ENCODE measurements around the gene CHKB. TPM values are rescaled to one million over a fixed set of nuclear protein-coding genes. Genes with fewer than 3 reads are reported as not detected.

CHKB gene
- total and polyA plus RNA-seq, 2 of the 4 experiments (the other 2 are of a cell fraction), result 8.1 to 36.9 TPM

DNA sequence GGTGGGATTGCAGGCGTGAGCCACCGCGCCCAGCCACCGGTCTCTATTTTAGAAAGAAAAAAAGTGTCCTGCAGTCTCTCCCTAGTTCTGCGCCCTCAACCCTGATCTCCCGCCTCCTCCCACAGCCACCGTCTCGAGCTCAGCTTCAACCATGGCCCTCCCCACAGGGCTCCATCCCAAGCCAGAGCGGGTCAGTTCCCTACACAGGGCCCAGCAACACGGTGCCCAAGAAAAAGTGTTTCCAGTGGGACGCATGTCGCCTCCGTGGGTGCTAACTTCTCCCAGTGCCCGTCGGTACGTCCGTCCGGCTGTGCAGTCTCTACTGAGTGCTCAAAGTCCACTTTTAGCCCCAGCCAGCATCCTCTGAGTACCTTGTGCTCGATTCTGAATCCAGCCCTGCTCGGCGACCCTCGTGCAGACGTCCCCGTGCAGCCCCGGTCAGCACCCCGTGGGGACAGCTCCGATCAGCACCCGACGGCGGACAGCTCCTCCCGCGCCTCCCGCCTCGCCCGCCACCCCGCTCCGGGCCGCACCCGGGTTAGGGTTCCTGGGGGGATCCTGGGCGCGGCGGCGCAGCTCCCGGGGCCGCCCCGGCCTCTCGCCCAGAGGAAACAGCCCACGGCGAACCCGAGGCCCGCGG is 17.3 kb upstream of the CHKB start:
- Histone ChIP-seq H3K4me2 (ENCODE audit: low read depth, low read length) (no peak overlapping the region), H2BK5ac (ENCODE audit: low read depth, low read length, poor library complexity, severe bottlenecking) (no peak overlapping the region), H3K4me3 (ENCODE audit: insufficient read depth, low read depth, low read length) (no peak overlapping the region), H2AK5ac (ENCODE audit: low read depth, low read length) (no peak overlapping the region), H3K27me3 (ENCODE audit: control insufficient read depth, insufficient read depth, low read length) (peaks cover 44% of the 10 kb centered on the region), H3K9me1 (ENCODE audit: insufficient read depth, low read length) (0 out of 2 replicates have a peak, but pooled peaks cover 6% of the 10 kb centered on the region), H2AK9ac (replicated peaks; ENCODE audit: low read depth, low read length, poor library complexity) (no peak overlapping the region), H3K23ac (ENCODE audit: low read depth, low read length) (no peak overlapping the region), H4K20me1 (ENCODE audit: insufficient read depth, low read length) (peaks cover 10% of the 10 kb centered on the region), H3K56ac (ENCODE audit: extremely low read depth, insufficient read depth, low read length) (no peak overlapping the region), H2AFZ (replicated peaks; ENCODE audit: low read length, poor library complexity) (peak overlapping the region; percentile 26), H3K18ac (ENCODE audit: low read depth, low read length) (no peak overlapping the region), H3K36me3 (ENCODE audit: control insufficient read depth, insufficient read depth, low read length) (no peaks in the 10 kb centered on the region), H3K4ac (ENCODE audit: low read depth, low read length) (no peak overlapping the region), H2BK15ac (ENCODE audit: low read depth, low read length) (no peak overlapping the region), H3K27ac (ENCODE audit: insufficient read depth, low read length) (no peak overlapping the region), H3K79me1 (ENCODE audit: low read depth in 1 of 2, low read length in 2 of 2) (no peaks in the 10 kb centered on the region), H3K9ac (ENCODE audit: low read depth, low read length) (no peak overlapping the region), H2BK20ac (ENCODE audit: low read depth, low read length) (no peak overlapping the region), H3K14ac (replicated peaks; ENCODE audit: low read depth, low read length) (no peak overlapping the region), H3K9me3 (ENCODE audit: control insufficient read depth, insufficient read depth, low read length) (0 out of 2 replicates have a peak, but pooled peaks cover 2% of the 10 kb centered on the region), H3K4me1 (ENCODE audit: control insufficient read depth, insufficient read depth, low read length) (no peaks in the 10 kb centered on the region), H4K5ac (ENCODE audit: low read depth, low read length) (no peak overlapping the region), H4K8ac (ENCODE audit: low read depth in 2 of 2, low read length in 2 of 2) (no peak overlapping the region), H4K91ac (ENCODE audit: insufficient read depth, low read depth, low read length) (no peak overlapping the region), H2BK120ac (ENCODE audit: low read depth, low read length) (no peak overlapping the region)
- BruUV-seq (replicated peaks), result no TSS peak
- WGBS, 2 experiments (ENCODE audit: extremely low coverage in 2 of 2, insufficient read length in 1 of 2), result 30% methylated on average over 12 of the region's 52 CpGs; no CpG with 5 or more reads in 1 of the 2 experiments
- ATAC-seq (ENCODE audit: low read depth) (peak; percentile 98), DNase-seq (no peak)
- dilution Hi-C loops (cut with HindIII; ENCODE audit: low sequenced_read_pairs, unreplicated experiment), result no loop called here
- ChIA-PET POLR2A (ENCODE audit: unreplicated experiment) (no interaction called here), CTCF (no interaction called here)
- intact Hi-C loops (cut with micrococcal nuclease), result no loop called here
- TF ChIP-seq, protein P1, sequence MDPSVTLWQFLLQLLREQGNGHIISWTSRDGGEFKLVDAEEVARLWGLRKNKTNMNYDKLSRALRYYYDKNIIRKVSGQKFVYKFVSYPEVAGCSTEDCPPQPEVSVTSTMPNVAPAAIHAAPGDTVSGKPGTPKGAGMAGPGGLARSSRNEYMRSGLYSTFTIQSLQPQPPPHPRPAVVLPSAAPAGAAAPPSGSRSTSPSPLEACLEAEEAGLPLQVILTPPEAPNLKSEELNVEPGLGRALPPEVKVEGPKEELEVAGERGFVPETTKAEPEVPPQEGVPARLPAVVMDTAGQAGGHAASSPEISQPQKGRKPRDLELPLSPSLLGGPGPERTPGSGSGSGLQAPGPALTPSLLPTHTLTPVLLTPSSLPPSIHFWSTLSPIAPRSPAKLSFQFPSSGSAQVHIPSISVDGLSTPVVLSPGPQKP (IDR thresholded peaks at IDR 0.05; ENCODE audit: borderline replicate concordance, low read depth, low read length), result no peak
- peak; percentile 39; the same call in 1 of the 2 replicates for TF ChIP-seq MAZ (IDR thresholded peaks at IDR 0.05; ENCODE audit: borderline replicate concordance, low read depth, low read length)
- TF ChIP-seq RCOR1 (IDR thresholded peaks at IDR 0.05; ENCODE audit: insufficient replicate concordance, low read length), result peak; percentile 87
- no peak for TF ChIP-seq FOS (IDR thresholded peaks at IDR 0.05; ENCODE audit: low read depth, low read length)
- TF ChIP-seq MXI1 (IDR thresholded peaks at IDR 0.05; ENCODE audit: borderline replicate concordance, low read depth, low read length), result peak; percentile 99
- no peak for TF ChIP-seq SMC3 (IDR thresholded peaks at IDR 0.05; ENCODE audit: low read depth, low read length)
- no peak for TF ChIP-seq CEBPB (IDR thresholded peaks at IDR 0.05; ENCODE audit: low read depth, low read length)
- TF ChIP-seq RFX5 (IDR thresholded peaks at IDR 0.05; ENCODE audit: low read depth, low read length), result no peak
- in situ Hi-C loops (cut with MboI; ENCODE audit: low sequenced_read_pairs), result no loop called here
